H9 (cell line): ENCODE measurements around the gene MEMO1. TPM values are rescaled to one million over a fixed set of nuclear protein-coding genes. Genes with fewer than 3 reads are reported as not detected.
"Not testable (repeated sequence)": the region's sequence is repeated elsewhere in the genome, so short reads cannot be mapped to it uniquely, and the experiment has no call there.

Experiments used
- DNase-seq: peaks from one replicate; pipeline ENCODE4 v3.0.0-alpha.2; 2017
- H2AFZ ChIP-seq: one replicate; pipeline ENCODE4 v1.6.1; 2013; ENCODE audit warnings: mild to moderate bottlenecking, low read length, control low read depth, moderate library complexity
- H2AK5ac ChIP-seq: 2 replicates; pipeline ENCODE4 v1.6.1; 2013; ENCODE audit warnings: low read length, control low read depth, mixed read lengths; ENCODE audit not compliant: insufficient read length
- H2BK120ac ChIP-seq: one replicate; pipeline ENCODE4 v1.6.1; 2013; ENCODE audit warnings: low read depth, mild to moderate bottlenecking, low read length, control low read depth, inconsistent platforms; ENCODE audit not compliant: poor library complexity, severe bottlenecking
- H2BK12ac ChIP-seq: 2 replicates; pipeline ENCODE4 v1.6.1; 2013; ENCODE audit warnings: low read length, control low read depth, mixed read lengths, low read depth; ENCODE audit not compliant: insufficient read length
- H2BK15ac ChIP-seq: 2 replicates; pipeline ENCODE4 v1.6.1; 2013; ENCODE audit warnings: low read depth, low read length, control low read depth
- H2BK20ac ChIP-seq: one replicate; pipeline ENCODE4 v1.6.1; 2013; ENCODE audit warnings: low read depth, mild to moderate bottlenecking, low read length, control low read depth, inconsistent platforms; ENCODE audit not compliant: poor library complexity, severe bottlenecking
- H2BK5ac ChIP-seq: 2 replicates; pipeline ENCODE4 v1.6.1; 2013; ENCODE audit warnings: low read length, control low read depth, mixed read lengths; ENCODE audit not compliant: insufficient read length
- H3K14ac ChIP-seq: 2 replicates; pipeline ENCODE4 v1.6.1; 2013; ENCODE audit warnings: low read length, control low read depth; ENCODE audit not compliant: insufficient read depth
- H3K18ac ChIP-seq: 2 replicates; pipeline ENCODE4 v1.6.1; 2013; ENCODE audit warnings: low read depth, mild to moderate bottlenecking, mixed read lengths, low read length, control low read depth; ENCODE audit not compliant: insufficient read length
- H3K23ac ChIP-seq: 2 replicates; pipeline ENCODE4 v1.6.1; 2013; ENCODE audit warnings: low read length, control low read depth, mixed read lengths, low read depth; ENCODE audit not compliant: insufficient read length
- H3K23me2 ChIP-seq: 2 replicates; pipeline ENCODE4 v1.6.1; 2013; ENCODE audit warnings: low read depth, mild to moderate bottlenecking, mixed read lengths, low read length, control low read depth; ENCODE audit not compliant: insufficient read length, poor library complexity, severe bottlenecking
- H3K27ac ChIP-seq: 2 replicates; pipeline ENCODE4 v1.5.1; 2013; ENCODE audit warnings: low read length, control low read depth, mixed read lengths, low read depth; ENCODE audit not compliant: insufficient read length
- H3K27me3 ChIP-seq: 2 replicates; pipeline ENCODE4 v1.6.1; 2013; ENCODE audit warnings: low read length, control low read depth, inconsistent platforms; ENCODE audit not compliant: insufficient read depth
- H3K4ac ChIP-seq: 2 replicates; pipeline ENCODE4 v1.6.1; 2013; ENCODE audit warnings: low read depth, mild to moderate bottlenecking, control low read depth, inconsistent platforms, low read length, moderate library complexity
- H3K4me1 ChIP-seq: 2 replicates; pipeline ENCODE4 v1.6.1; 2013; ENCODE audit warnings: low read length, control low read depth, inconsistent platforms; ENCODE audit not compliant: insufficient read depth
- H3K4me2 ChIP-seq: 2 replicates; pipeline ENCODE4 v1.6.1; 2013; ENCODE audit warnings: low read length, control low read depth, mixed read lengths; ENCODE audit not compliant: insufficient read length, insufficient read depth
- H3K56ac ChIP-seq: 2 replicates; pipeline ENCODE4 v1.6.1; 2013; ENCODE audit warnings: low read depth, mild to moderate bottlenecking, mixed read lengths, low read length, control low read depth; ENCODE audit not compliant: insufficient read length
- H3K79me1 ChIP-seq: 2 replicates; pipeline ENCODE4 v1.6.1; 2013; ENCODE audit warnings: low read depth, mild to moderate bottlenecking, moderate library complexity, low read length, control low read depth, inconsistent platforms; ENCODE audit not compliant: insufficient read depth, poor library complexity, severe bottlenecking
- H3K79me2 ChIP-seq: 2 replicates; pipeline ENCODE4 v1.6.1; 2013; ENCODE audit warnings: low read length, control low read depth, inconsistent platforms; ENCODE audit not compliant: insufficient read depth
- H3K9ac ChIP-seq: 2 replicates; pipeline ENCODE4 v1.6.1; 2013; ENCODE audit warnings: low read length, control low read depth, mixed read lengths; ENCODE audit not compliant: insufficient read length; ENCODE audit errors: extremely low read depth
- H3K9me3 ChIP-seq: one replicate; pipeline ENCODE4 v1.6.1; 2013; ENCODE audit warnings: low read depth, low read length, inconsistent platforms; ENCODE audit not compliant: control insufficient read depth
- H3T11ph ChIP-seq: one replicate; pipeline ENCODE4 v1.6.1; 2013; ENCODE audit warnings: mild to moderate bottlenecking, low read length, control low read depth, inconsistent platforms
- H4K20me1 ChIP-seq: one replicate; pipeline ENCODE4 v1.6.1; 2013; ENCODE audit not compliant: control insufficient read depth, insufficient read length, insufficient read depth
- H4K5ac ChIP-seq: 2 replicates; pipeline ENCODE4 v1.6.1; 2013; ENCODE audit warnings: low read depth, mild to moderate bottlenecking, mixed read lengths, low read length, control low read depth; ENCODE audit not compliant: insufficient read length
- H4K8ac ChIP-seq: replicated peaks from 2 replicates; pipeline ENCODE4 v1.6.1; 2013; ENCODE audit warnings: low read length, control low read depth, mixed read lengths, low read depth; ENCODE audit not compliant: insufficient read length
- H4K91ac ChIP-seq: 2 replicates; pipeline ENCODE4 v1.6.1; 2013; ENCODE audit warnings: low read depth, mild to moderate bottlenecking, moderate library complexity, mixed read lengths, low read length, control low read depth; ENCODE audit not compliant: insufficient read length
- H3K27ac Mint-ChIP-seq, 3 experiments: 2 replicates in 2 of 3; 3 replicates in 1 of 3; pipeline ENCODE4 v1.8.0; 2020 to 2021; ENCODE audit warnings: mixed read lengths in 3 of 3, mild to moderate bottlenecking in 1 of 3, moderate library complexity in 1 of 3
- H3K27me3 Mint-ChIP-seq: 2 replicates; pipeline ENCODE4 v1.8.0; 2021; ENCODE audit warnings: low read depth, mild to moderate bottlenecking, moderate library complexity, mixed read lengths
- H3K36me3 Mint-ChIP-seq, 3 experiments: 2 replicates in 2 of 3; 3 replicates in 1 of 3; pipeline ENCODE4 v1.8.0; 2020 to 2021; ENCODE audit warnings: low read depth in 3 of 3, mixed read lengths in 3 of 3; ENCODE audit not compliant: insufficient read depth in 1 of 3
- H3K4me1 Mint-ChIP-seq, 2 experiments: 2 replicates each; pipeline ENCODE4 v1.8.0; 2020; ENCODE audit warnings: mixed read lengths in 2 of 2
- H3K4me3 Mint-ChIP-seq, 2 experiments: 2 replicates in 1 of 2; 3 replicates in 1 of 2; pipeline ENCODE4 v1.8.0; 2020 to 2021; ENCODE audit warnings: mild to moderate bottlenecking in 2 of 2, mixed read lengths in 2 of 2, moderate library complexity in 1 of 2
- H3K9me3 Mint-ChIP-seq, 2 experiments: 2 replicates in 1 of 2; 3 replicates in 1 of 2; pipeline ENCODE4 v1.8.0; 2020; ENCODE audit warnings: mild to moderate bottlenecking in 2 of 2, mixed read lengths in 2 of 2, moderate library complexity in 1 of 2
- CTCF ChIP-seq: fragments of 200-600 bp; sonication (generic); conservative IDR thresholded peaks from 3 replicates; pipeline ENCODE4 v1.8.0; 2021; ENCODE audit warnings: antibody characterized with exemption, mild to moderate bottlenecking
- WGBS: extraction: QIAGEN DNeasy Blood & Tissue Kit; methylation state at CpG from one replicate; pipeline ENCODE4 v1.1.7; 2013; ENCODE audit warnings: missing lambda C conversion rate, low lambda C conversion rate, mixed read lengths; ENCODE audit not compliant: insufficient read length; ENCODE audit errors: extremely low coverage; 5-methylcytosine and 5-hydroxymethylcytosine counted together
- total RNA-seq: library from RNA; stranded (reverse); gene quantifications from 2 replicates; pipeline ENCODE4 v1.2.1, GENCODE V29; 2021

Gene MEMO1
- total RNA-seq, 1 experiment from 2014 or later, result 49.4 TPM

GRCh38 chr2:31967790-31968189, 43.0 kb downstream of the MEMO1 start:
- H3K14ac ChIP-seq, result no peak overlapping the region
- H3K4me1 ChIP-seq, result no peaks in the 10 kb centered on the region
- H3K9me3 ChIP-seq, result no peaks in the 10 kb centered on the region
- Mint-ChIP-seq H3K27me3 (no peaks in the 10 kb centered on the region), H3K4me1 (peaks cover 0 to 3% of the 10 kb centered on the region in 2 experiments; a peak in 2 of 4 replicates), H3K27ac (no peak overlapping the region), H3K9me3 (no peaks in the 10 kb centered on the region), H3K4me3 (no peak overlapping the region), H3K36me3 (peaks cover 0 to 4% (median 4%) of the 10 kb centered on the region in 3 experiments; a peak in 5 of 7 replicates)
- H4K20me1 ChIP-seq, result no peaks in the 10 kb centered on the region
- no peak overlapping the region for H3K23ac ChIP-seq
- TF ChIP-seq CTCF, result no peak
- peaks cover 3% of the 10 kb centered on the region; the same call in 1 of the 2 replicates for H3K79me2 ChIP-seq
- H3K27me3 ChIP-seq, result no peaks in the 10 kb centered on the region
- H2BK120ac ChIP-seq, result no peak overlapping the region
- H2BK15ac ChIP-seq, result no peak overlapping the region
- no peak overlapping the region for H4K5ac ChIP-seq
- H3K56ac ChIP-seq, result no peak overlapping the region
- DNase-seq, result no peak
- no peak overlapping the region for H3T11ph ChIP-seq
- no peak overlapping the region for H2AK5ac ChIP-seq
- H4K91ac ChIP-seq, result no peak overlapping the region
- no peaks in the 10 kb centered on the region for H3K23me2 ChIP-seq
- H3K4me2 ChIP-seq, result no peak overlapping the region
- no peak overlapping the region for H3K9ac ChIP-seq
- no peak overlapping the region for H2BK5ac ChIP-seq
- no peak overlapping the region for H2BK12ac ChIP-seq
- no peak overlapping the region for H4K8ac ChIP-seq
- H3K79me1 ChIP-seq, result peaks cover 7% of the 10 kb centered on the region
- no peak overlapping the region for H3K18ac ChIP-seq
- H2BK20ac ChIP-seq, result no peak overlapping the region
- WGBS, result no CpG with 5 or more reads among the region's 1 CpG
- no peak overlapping the region for H2AFZ ChIP-seq
- no peak overlapping the region for H3K27ac ChIP-seq
- H3K4ac ChIP-seq, result no peak overlapping the region

- H2BK12ac ChIP-seq, H3K23ac ChIP-seq, H4K20me1 ChIP-seq, H4K5ac ChIP-seq, H2AFZ ChIP-seq, H3K79me2 ChIP-seq, H3K4me1 Mint-ChIP-seq, DNase-seq, H3K56ac ChIP-seq, H3K27ac ChIP-seq, H3K9me3 ChIP-seq, H2BK15ac ChIP-seq, H3K27ac Mint-ChIP-seq, H2BK120ac ChIP-seq, H3K14ac ChIP-seq, H2BK5ac ChIP-seq, H2AK5ac ChIP-seq, H3K4ac ChIP-seq, H3K4me3 Mint-ChIP-seq, H3K4me2 ChIP-seq, H2BK20ac ChIP-seq, H3K79me1 ChIP-seq, H3K9ac ChIP-seq, H3K23me2 ChIP-seq, H4K8ac ChIP-seq, H3K18ac ChIP-seq, H3K36me3 Mint-ChIP-seq, H3K27me3 ChIP-seq, H3K9me3 Mint-ChIP-seq, H4K91ac ChIP-seq, H3K27me3 Mint-ChIP-seq, H3K4me1 ChIP-seq, H3T11ph ChIP-seq: not testable (repeated sequence)
- no CpG with 5 or more reads among the region's 6 CpGs for WGBS
Measured at GRCh38 chr2:31966402-31966801, 44.4 kb downstream of the MEMO1 start.
